SU-DHL-6 (cell line): ENCODE data around the gene NCKAP1.

ENCODE experiments used
- H2AFZ ChIP-seq: fragments of 200-600 bp; sonication (generic); 2 replicates; pipeline ENCODE4 v1.6.1; 2014; ENCODE audit warnings: low read depth, mild to moderate bottlenecking, moderate library complexity, mixed read lengths, antibody characterized with exemption, low read length; ENCODE audit not compliant: severe bottlenecking
- H3F3A ChIP-seq: fragments of 200-600 bp; shearing (Covaris generic); 2 replicates; pipeline ENCODE4 v1.6.0; 2016; ENCODE audit warnings: antibody characterized with exemption, mild to moderate bottlenecking; ENCODE audit not compliant: insufficient read depth
- H3K27ac ChIP-seq: fragments of 200-600 bp; sonication (generic); 2 replicates; pipeline ENCODE4 v1.5.1; 2016; ENCODE audit warnings: low read depth, mild to moderate bottlenecking, low read length, moderate library complexity, mixed read lengths
- H3K27me3 ChIP-seq: fragments of 200-600 bp; sonication (generic), shearing (Covaris generic); 2 replicates; pipeline ENCODE4 v1.6.0; 2014; ENCODE audit warnings: mild to moderate bottlenecking, low read length
- H3K36me3 ChIP-seq: fragments of 200-600 bp; sonication (generic); 2 replicates; pipeline ENCODE4 v1.6.1; 2014; ENCODE audit warnings: mild to moderate bottlenecking, low read length, mixed read lengths
- H3K4me2 ChIP-seq: fragments of 300-600, 200-600 bp; shearing (Covaris generic), sonication (generic); 2 replicates; pipeline ENCODE4 v1.6.0; 2014; ENCODE audit warnings: low read length, low read depth, mild to moderate bottlenecking; ENCODE audit not compliant: poor library complexity, severe bottlenecking
- H3K4me3 ChIP-seq: fragments of 200-600 bp; sonication (generic); 2 replicates; pipeline ENCODE4 v1.5.1; 2014; ENCODE audit warnings: antibody characterized with exemption, low read length, mild to moderate bottlenecking, mixed read lengths; ENCODE audit not compliant: insufficient read depth, poor library complexity, severe bottlenecking
- H3K79me2 ChIP-seq: fragments of 200-600 bp; sonication (generic); 2 replicates; pipeline ENCODE4 v1.6.1; 2014; ENCODE audit warnings: mild to moderate bottlenecking, low read length, moderate library complexity; ENCODE audit not compliant: insufficient read depth
- H3K9ac ChIP-seq: fragments of 200-600 bp; sonication (generic); 2 replicates; pipeline ENCODE4 v1.7.0; 2014; ENCODE audit warnings: mild to moderate bottlenecking, low read length
- H3K9me2 ChIP-seq: fragments of 200-600 bp; sonication (generic); replicated peaks from 2 replicates; pipeline ENCODE4 v1.6.1; 2014; ENCODE audit warnings: low read length; ENCODE audit not compliant: insufficient read depth
- H3K9me3 ChIP-seq: fragments of 200-600 bp; sonication (generic); 2 replicates; pipeline ENCODE4 v1.6.1; 2014; ENCODE audit warnings: low read length, mixed read lengths; ENCODE audit not compliant: insufficient read depth
- H4K20me1 ChIP-seq: fragments of 200-600 bp; sonication (generic); 2 replicates; pipeline ENCODE4 v1.6.1; 2014; ENCODE audit warnings: low read depth, mild to moderate bottlenecking, antibody characterized with exemption, low read length, moderate library complexity, mixed read lengths
- EZH2phosphoT487 ChIP-seq: fragments of 200-600 bp; sonication (generic), shearing (Covaris generic); conservative IDR thresholded peaks from 2 replicates; pipeline ENCODE4 v1.6.1; 2018; ENCODE audit warnings: mild to moderate bottlenecking, antibody characterized with exemption, low read length, moderate library complexity, mixed read lengths
- TF ChIP-seq, protein P1 (sequence below): fragments of 200-600 bp; sonication (generic); IDR thresholded peaks from one replicate; pipeline ENCODE4 v1.5.1; 2017; ENCODE audit warnings: antibody characterized with exemption, mild to moderate bottlenecking, low read length, moderate library complexity; ENCODE audit not compliant: insufficient read depth, poor library complexity, severe bottlenecking

Gene NCKAP1

DNA sequence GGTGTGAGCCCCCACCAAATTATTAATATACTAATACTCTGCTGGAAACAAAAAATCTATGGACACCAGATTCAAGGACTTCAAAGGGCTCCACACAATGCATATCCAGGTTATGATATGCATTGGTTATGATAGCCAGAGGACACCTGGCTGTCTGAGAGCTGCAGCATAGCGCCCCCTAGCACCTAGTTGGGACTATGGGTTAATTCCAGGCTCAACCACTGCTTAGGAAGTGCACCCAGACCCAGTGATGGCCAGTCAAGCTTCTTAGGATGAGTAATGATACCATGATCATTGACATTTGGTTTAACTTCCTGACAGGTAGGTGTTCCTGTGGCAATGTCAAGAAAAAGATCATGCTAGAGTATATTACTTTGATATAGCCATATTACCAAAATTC lies 168.0 kb downstream of the NCKAP1 start:
- Histone ChIP-seq H3K27ac (no peak overlapping the region), H4K20me1 (no peaks in the 10 kb centered on the region), H3K79me2 (no peaks in the 10 kb centered on the region), H3K36me3 (no peaks in the 10 kb centered on the region), H3F3A (no peaks in the 10 kb centered on the region), H3K9me3 (no peaks in the 10 kb centered on the region), H3K9me2 (no peaks in the 10 kb centered on the region), H3K4me2 (no peak overlapping the region), H3K9ac (no peak overlapping the region), H3K4me3 (no peak overlapping the region), H2AFZ (no peak overlapping the region), H3K27me3 (no peaks in the 10 kb centered on the region)
- TF ChIP-seq, protein P1, sequence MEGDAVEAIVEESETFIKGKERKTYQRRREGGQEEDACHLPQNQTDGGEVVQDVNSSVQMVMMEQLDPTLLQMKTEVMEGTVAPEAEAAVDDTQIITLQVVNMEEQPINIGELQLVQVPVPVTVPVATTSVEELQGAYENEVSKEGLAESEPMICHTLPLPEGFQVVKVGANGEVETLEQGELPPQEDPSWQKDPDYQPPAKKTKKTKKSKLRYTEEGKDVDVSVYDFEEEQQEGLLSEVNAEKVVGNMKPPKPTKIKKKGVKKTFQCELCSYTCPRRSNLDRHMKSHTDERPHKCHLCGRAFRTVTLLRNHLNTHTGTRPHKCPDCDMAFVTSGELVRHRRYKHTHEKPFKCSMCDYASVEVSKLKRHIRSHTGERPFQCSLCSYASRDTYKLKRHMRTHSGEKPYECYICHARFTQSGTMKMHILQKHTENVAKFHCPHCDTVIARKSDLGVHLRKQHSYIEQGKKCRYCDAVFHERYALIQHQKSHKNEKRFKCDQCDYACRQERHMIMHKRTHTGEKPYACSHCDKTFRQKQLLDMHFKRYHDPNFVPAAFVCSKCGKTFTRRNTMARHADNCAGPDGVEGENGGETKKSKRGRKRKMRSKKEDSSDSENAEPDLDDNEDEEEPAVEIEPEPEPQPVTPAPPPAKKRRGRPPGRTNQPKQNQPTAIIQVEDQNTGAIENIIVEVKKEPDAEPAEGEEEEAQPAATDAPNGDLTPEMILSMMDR, result peak; percentile 19
- TF ChIP-seq EZH2phosphoT487, result no peak

DNA sequence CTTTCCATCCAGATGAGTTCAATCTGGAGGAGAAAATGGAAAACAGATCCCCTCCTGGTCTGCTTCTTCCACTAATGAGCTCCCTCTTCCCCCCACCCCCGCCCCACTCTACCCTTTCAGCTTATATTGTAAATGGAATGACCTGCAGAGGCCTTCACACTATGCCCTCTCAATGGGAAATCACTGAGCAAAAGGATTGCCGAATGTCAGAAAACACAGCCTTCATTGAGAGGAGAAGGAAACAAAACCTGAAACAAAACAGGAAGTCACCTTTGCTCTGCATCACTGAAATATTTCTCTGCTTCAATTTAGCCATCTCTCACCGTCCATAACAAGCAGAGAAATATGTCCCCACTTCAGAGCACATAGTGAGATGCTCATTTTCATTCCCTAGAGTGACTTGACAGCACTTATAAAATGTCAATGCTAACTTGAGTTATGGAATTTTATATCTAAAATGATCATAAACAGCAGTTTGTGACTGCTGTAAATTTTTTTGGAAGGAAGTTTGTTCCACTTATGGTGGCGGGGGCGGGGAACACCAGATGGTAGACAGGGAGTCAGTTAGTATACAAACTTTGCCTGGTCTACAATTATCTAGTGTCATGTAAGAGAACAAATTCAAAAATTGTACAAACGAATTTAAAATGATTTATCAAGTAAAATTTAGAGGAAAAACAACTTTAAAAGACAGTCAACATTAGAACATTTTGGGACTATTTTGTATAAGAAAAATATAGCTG lies 170.0 kb downstream of the NCKAP1 start:
- no peak overlapping the region for H3K9ac ChIP-seq
- H3K36me3 ChIP-seq, result no peaks in the 10 kb centered on the region
- no peaks in the 10 kb centered on the region for H3K9me3 ChIP-seq
- H3K9me2 ChIP-seq, result no peaks in the 10 kb centered on the region
- peak overlapping the region; percentile 14 for H3K4me2 ChIP-seq
- peak overlapping the region; percentile 65 for H2AFZ ChIP-seq
- no peaks in the 10 kb centered on the region for H3K27me3 ChIP-seq
- H4K20me1 ChIP-seq, result no peaks in the 10 kb centered on the region
- TF ChIP-seq, protein P1, result no peak
- no peak for TF ChIP-seq EZH2phosphoT487
- H3K27ac ChIP-seq, result no peak overlapping the region
- H3F3A ChIP-seq, result no peaks in the 10 kb centered on the region
- H3K79me2 ChIP-seq, result no peaks in the 10 kb centered on the region
- H3K4me3 ChIP-seq, result no peak overlapping the region

DNA sequence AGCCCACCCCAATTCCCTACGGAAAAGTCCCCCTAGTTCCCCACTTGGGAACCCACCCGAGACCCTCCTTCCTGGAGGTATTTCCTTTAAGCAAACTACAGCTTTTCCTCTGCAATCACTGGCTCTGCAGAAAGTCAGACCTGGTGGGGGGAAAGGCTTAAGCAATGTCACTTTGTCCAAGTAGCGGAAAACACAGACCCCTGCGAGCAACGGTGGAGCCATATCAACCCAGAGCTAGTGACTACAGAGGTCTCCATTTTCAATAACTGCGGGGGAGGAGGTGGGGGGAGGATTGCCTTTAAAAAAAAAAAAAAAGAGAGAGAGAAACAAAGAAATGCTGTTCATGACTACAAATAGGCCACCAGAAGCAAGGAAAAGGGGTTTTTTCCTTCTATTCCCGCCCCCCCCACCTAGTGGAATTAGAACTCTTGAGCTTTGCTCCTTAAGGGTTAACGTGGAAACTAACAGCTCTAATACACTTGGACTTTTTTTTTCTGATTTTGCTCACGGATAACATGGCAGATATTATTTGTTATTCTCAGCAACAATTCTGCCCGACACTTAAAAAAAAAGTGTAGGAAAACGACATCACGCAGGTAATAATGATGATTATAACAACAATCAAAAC lies 170.7 kb downstream of the NCKAP1 start:
- Histone ChIP-seq H3K79me2 (no peaks in the 10 kb centered on the region), H2AFZ (no peak overlapping the region), H3K27me3 (no peaks in the 10 kb centered on the region), H3K9me2 (no peaks in the 10 kb centered on the region), H3K4me2 (no peak overlapping the region), H3K9me3 (no peaks in the 10 kb centered on the region), H3K27ac (no peak overlapping the region), H4K20me1 (no peaks in the 10 kb centered on the region), H3K4me3 (no peak overlapping the region), H3K36me3 (no peaks in the 10 kb centered on the region), H3K9ac (no peak overlapping the region), H3F3A (no peaks in the 10 kb centered on the region)
- TF ChIP-seq, protein P1, result no peak
- no peak for TF ChIP-seq EZH2phosphoT487
